Activated CD8-positive, alpha-beta memory T cell treated with anti-CD3 and anti-CD28 coated beads, Interleukin-2, amount 50 U/mL, for 24 hours (primary cell): ENCODE data around the gene KLHL40.

ENCODE experiments used
- DNase-seq: peaks from one replicate; pipeline ENCODE4 v3.0.0-alpha.2; 2020; ENCODE audit errors: extremely low read depth

KLHL40 gene

GRCh38 chr3:42657675-42658074 is 27.7 kb upstream of the KLHL40 start:
- no peak for DNase-seq

- DNase-seq: no peak
Observed at GRCh38 chr3:42658091-42658770, 27.1 kb upstream of the KLHL40 start.

GRCh38 chr3:42658771-42659390 is 26.5 kb upstream of the KLHL40 start:
- DNase-seq: no peak

- no peak for DNase-seq
Observed at GRCh38 chr3:42659451-42660130, 25.7 kb upstream of the KLHL40 start.

GRCh38 chr3:42660131-42660715 is 25.1 kb upstream of the KLHL40 start:
- DNase-seq: no peak

- DNase-seq: no peak
Observed at GRCh38 chr3:42660898-42661297, 24.4 kb upstream of the KLHL40 start.

- DNase-seq: no peak
Observed at GRCh38 chr3:42661593-42662022, 23.7 kb upstream of the KLHL40 start.

- DNase-seq: no peak
Observed at GRCh38 chr3:42662037-42662812, 23.1 kb upstream of the KLHL40 start.

- DNase-seq: no peak
Observed at GRCh38 chr3:42662813-42663535, 22.4 kb upstream of the KLHL40 start.

- no peak for DNase-seq
Observed at GRCh38 chr3:42663581-42664437, 21.5 kb upstream of the KLHL40 start.

- DNase-seq: no peak
Observed at GRCh38 chr3:42664438-42664803, 20.9 kb upstream of the KLHL40 start.

GRCh38 chr3:42665050-42665878 is 20.1 kb upstream of the KLHL40 start:
- no peak for DNase-seq

GRCh38 chr3:42666022-42666421 is 19.3 kb upstream of the KLHL40 start:
- DNase-seq: no peak

GRCh38 chr3:42666577-42666998 is 18.7 kb upstream of the KLHL40 start:
- no peak for DNase-seq

GRCh38 chr3:42667096-42667522 is 18.2 kb upstream of the KLHL40 start:
- DNase-seq: no peak

- no peak for DNase-seq
Observed at GRCh38 chr3:42667523-42668412, 17.6 kb upstream of the KLHL40 start.

- no peak for DNase-seq
Observed at GRCh38 chr3:42668413-42668760, 16.9 kb upstream of the KLHL40 start.

GRCh38 chr3:42668793-42669217 is 16.5 kb upstream of the KLHL40 start:
- DNase-seq: no peak
